Measurements from ENCODE around the gene RXRA.
A peak's percentile ranks its signal among the peaks of the same experiment; 100 is the strongest.

The RXRA gene

DNA sequence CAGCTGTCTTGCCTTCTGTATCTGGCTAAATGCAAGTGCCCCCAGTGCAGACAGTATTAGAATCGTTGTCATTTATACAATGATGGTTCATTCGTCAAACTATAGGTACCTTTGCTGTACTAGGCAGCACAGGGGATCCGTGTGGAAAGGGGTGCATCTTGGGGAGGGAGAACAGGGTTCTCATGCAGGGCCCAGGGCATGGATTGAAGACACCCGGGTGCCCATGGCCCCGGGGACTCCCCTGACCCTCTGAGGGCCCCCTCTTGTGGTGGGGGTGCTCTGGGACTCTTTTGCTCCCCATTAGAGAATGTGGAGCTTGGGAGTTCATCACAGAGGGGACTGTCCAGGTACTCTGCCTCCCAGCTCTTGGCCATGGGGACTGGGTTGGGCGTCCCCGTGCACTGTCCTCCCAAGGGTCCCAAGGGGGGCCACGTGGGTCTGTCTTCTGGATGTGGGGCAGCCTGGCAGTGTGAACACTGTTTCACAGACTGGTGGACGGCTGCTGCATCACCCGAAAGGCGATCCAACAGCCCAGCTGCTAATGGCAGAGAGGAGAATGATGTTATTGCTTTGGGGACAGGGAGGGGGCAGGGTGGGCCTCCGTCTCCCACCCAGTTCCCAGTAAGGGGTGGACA lies 36.9 kb upstream of the RXRA start:
- TF ChIP-seq GATA1 (IDR thresholded peaks at IDR 0.05; ENCODE audit: low read depth, low read length) (no peak), POLR2A (IDR thresholded peaks at IDR 0.05; ENCODE audit: low read length) (no peak)
- DNase-seq, result no peak

DNA sequence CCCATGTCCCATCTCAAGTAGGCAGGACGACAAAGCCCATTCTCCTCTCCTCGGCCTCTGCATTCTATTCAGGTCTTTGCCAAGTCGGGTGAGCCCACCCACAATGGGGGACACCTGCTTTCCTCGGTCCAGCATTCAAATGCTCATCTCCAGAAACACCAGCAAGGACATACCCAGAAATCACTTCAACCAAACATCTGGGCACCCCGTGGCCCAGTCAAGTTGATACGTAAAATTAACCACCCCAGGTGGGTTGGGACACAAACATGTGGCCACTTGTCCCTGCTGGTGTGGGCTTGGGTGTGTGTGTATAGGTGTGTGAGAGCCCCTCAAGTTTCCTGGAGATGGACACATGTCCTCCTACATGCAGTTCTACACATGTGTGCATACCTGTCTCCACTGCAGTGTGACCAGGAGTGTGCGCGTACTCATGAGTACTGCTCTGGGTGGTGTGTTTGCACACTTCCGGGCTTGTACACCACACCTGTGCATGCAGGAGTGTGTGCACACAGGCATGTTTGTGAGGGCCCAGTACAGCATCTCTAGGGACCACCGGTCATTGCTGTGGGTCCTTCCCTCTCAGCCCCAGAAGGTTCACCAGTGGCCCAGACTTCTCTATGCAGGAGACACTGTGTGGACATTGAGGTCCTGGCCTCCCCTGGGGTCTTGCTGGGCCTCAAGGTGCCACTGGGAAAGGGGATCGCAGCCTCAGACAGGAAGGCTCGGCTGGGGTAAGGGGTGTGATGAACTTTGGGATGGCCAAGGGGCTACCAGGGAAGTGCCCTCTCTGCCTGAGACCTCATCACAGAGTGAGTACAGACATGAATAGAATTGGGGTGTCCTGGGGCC lies 35.4 kb upstream of the RXRA start:
- DNase-seq, result no peak
- no peak for TF ChIP-seq POLR2A (IDR thresholded peaks at IDR 0.05; ENCODE audit: low read length)
- no peak for TF ChIP-seq GATA1 (IDR thresholded peaks at IDR 0.05; ENCODE audit: low read depth, low read length)

DNA sequence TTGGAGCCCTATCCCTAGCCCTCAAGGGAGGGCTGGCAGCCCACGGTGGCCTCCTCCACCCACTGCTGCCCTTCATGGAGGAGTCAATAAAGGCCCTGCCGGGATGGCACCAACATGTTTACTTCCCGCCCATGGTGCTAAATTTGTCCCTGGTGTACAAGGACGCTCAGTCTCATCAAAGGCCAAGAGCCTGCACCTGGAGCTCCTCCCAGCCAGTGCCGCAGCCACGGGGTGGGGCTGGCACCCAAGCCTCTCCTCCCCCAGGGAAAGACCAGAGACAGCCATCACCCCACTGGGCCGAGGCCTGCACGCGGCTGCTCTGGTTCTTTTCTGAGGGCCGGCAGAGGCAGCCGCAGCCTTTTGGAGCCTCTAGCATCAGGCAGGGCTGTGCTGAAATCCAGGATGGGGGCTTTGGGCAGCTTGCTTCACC lies 34.8 kb upstream of the RXRA start:
- no peak for DNase-seq
- TF ChIP-seq POLR2A (IDR thresholded peaks at IDR 0.05; ENCODE audit: low read length) (no peak), GATA1 (IDR thresholded peaks at IDR 0.05; ENCODE audit: low read depth, low read length) (no peak)

DNA sequence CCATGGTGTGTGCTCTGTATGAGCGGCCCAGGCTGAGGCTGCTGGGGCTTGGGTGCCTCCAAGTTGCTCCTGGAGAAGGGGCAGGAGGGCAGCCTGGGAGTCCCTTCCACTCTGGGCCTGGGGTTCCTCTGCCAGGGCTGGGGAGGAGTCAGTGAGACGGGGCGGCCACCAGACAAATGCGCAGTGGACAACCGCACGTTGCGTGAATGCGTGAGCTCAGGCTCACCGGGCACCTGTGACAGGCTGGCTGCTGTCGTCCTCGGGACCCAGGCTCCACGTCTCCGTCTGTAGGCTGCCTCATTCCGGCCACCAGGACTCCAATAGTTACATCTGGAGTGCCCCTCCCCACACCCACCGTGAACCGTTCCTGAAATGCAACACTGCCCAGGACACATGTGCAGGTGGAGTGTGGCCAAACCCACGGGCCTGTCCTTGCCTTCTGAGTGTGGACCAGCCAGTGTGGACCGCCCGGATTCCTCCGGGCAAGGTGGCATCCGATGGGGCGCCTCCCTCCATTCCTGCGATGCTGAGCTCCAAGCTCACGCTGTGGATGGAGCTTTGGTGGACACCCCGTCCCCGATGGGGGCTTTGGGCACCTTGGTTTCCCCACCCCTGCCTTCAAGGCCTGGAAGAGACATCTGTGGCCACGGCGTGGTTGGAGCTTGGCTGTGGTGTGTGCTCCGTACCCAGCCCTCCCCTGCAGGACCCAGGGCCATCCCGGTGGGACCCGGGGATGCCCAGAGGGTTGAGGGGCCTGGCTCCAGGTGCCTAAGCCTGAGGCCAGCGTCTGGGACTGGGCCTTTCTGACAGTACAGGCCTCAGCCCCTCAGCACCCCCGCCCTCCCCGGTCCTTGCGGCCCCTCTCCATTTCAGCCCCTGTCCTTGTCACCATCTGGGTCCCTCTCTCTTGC lies 34.0 kb upstream of the RXRA start:
- DNase-seq, result no peak
- no peak for TF ChIP-seq GATA1 (IDR thresholded peaks at IDR 0.05; ENCODE audit: low read depth, low read length)
- TF ChIP-seq POLR2A (IDR thresholded peaks at IDR 0.05; ENCODE audit: low read length), result no peak

DNA sequence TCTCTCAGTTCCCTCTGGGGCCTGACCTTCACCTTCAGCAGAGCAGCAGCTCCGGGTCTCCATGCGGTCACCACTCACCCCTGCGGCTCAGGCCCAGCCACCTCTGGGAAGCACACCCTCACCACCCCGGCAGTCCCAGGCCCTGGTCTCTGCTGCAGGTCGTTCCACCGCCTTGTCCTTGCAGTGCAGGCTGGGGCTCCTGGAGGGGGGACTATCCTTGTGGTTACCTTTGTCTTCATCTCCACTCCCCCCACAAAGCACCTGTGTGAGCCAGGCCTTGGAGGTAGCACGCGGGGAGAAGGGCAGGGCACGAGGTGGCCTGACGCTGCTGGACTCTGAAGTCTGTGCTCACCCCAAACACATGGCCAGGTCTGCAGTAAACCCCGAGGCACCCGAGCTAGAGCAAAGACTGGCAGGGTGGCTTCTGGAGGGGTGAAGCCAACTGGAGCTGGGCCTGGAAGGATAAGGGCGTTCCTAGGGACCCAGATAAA lies 33.2 kb upstream of the RXRA start:
- DNase-seq, result no peak
- no peak for TF ChIP-seq POLR2A (IDR thresholded peaks at IDR 0.05; ENCODE audit: low read length)
- no peak for TF ChIP-seq GATA1 (IDR thresholded peaks at IDR 0.05; ENCODE audit: low read depth, low read length)

DNA sequence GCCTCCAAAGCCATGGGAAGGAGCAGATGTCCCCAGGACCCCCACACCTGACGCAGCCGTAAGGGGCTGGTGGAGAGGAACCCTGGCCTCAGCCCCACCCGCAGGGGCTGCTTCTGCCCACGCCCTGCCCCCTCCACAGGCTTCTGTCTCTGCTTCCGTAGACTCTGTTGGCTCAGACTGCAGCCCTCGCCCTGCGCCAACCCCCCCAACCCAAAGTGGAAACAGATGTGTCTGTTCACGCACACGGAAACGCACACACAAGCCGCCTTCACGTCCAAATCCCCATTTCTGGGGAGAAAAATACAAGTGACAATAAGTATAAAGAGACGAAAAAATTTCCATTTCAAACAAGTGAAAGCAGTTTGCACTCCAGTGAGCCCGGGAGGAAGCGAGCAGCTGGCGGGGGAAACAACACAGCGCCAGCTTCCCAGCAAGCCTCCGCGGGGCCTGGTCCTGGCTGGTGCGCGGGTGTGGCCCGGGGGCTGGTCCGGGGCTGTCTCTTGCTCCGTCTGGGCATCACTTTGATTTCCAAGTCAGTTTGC lies 32.6 kb upstream of the RXRA start:
- no peak for DNase-seq
- TF ChIP-seq POLR2A (IDR thresholded peaks at IDR 0.05; ENCODE audit: low read length), result no peak
- TF ChIP-seq GATA1 (IDR thresholded peaks at IDR 0.05; ENCODE audit: low read depth, low read length), result no peak

DNA sequence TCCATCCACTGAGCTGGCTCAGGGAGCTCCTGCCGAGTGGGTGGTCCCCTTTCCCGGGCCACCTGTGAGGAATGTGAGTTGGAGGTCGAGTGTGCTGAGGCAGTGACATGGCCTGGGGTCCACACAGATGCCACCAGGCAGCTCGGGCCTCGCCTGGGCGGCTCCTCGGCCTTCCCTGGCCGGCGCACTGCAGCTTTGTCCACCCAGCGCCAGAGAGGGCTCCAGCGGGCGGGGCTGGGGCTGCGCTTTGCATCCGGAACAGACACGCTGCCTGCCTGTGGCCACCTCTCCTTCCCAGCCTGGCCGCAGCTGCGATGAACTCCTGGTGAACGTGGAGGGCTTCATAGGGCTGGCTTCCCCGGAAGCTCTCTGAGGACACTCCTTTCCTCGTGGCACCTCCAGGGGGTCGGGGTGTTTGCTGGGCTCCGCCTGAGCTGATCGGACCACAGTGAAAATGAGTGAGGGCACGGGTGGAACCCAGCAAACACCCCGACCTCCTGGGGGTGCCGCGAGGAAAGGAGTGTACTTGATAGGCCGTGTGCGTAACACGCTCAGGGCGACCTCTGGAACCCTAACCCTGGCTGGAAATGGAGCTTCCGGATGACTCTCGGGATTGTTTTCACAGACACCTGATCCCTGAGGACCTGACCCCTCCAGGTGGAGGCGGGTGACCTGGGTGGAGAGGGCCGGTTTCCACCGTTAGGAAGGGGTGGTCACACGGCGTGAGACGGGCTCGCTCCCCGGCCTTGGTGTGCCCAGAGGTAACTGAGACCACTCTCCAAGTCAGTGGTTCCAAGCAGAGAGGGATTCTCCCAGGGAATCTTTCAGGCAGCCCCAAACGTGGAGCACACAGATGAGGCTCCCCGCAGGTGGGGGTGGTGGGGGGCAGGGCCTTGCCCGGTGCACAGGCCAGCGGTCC lies 31.8 kb upstream of the RXRA start:
- no peak for DNase-seq
- TF ChIP-seq GATA1 (IDR thresholded peaks at IDR 0.05; ENCODE audit: low read depth, low read length), result no peak
- TF ChIP-seq POLR2A (IDR thresholded peaks at IDR 0.05; ENCODE audit: low read length), result no peak

DNA sequence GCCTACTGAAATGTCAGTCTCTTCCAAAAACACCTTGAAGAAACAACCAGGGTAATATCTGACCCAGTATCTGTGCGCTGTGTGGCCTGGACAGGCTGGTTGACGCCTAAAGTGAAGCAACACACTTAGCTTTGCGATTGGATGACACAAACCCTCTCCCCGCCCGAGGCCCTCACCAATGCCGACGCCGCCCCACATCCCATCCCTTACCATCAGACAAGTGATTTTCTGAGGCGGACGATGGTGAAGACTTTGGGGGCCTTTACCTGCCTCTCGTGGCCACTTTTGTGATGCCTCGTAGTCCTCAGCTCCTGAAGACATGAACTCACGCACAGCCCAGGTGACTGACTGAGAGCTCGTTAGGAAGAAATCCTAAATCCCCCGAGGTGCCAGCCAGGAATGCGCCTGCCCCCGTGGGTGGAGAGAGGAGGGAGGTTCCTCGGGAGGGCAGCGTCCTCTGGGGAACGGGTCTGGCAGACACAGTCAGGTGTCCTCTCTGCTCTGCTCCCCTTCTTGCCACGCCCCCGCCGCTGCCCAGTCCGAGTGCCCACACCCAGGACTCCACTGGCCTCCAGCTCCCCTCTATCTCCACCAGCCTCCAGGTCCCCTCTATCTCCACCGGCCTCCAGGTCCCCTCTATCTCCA lies 31.0 kb upstream of the RXRA start:
- peak in 1 of 2 experiments; percentile 9 for DNase-seq
- TF ChIP-seq POLR2A (IDR thresholded peaks at IDR 0.05; ENCODE audit: low read length) (no peak), GATA1 (IDR thresholded peaks at IDR 0.05; ENCODE audit: low read depth, low read length) (no peak)

DNA sequence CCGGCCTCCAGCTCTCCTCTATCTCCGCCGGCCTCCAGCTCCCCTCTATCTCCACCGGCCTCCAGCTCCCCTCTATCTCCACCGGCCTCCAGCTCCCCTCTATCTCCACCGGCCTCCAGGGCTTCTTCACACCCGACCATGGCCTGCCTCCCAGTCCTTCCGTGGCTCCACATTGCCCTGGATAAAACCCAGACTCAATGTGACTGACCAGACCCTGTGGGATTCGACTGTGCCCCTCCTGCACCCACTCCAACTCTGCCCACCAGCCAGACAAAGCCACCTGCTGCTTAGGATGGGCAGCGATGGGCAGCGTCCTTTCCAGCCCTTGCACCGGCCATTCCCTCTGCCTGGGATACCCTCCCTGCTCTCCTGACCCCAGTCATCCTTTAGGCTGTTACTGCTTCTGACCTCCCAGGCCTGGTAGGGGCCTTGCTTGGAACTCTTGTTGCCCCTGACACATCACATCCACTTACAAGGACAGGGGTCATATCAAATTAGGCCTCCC lies 30.5 kb upstream of the RXRA start:
- no peak for DNase-seq
- TF ChIP-seq GATA1 (IDR thresholded peaks at IDR 0.05; ENCODE audit: low read depth, low read length) (no peak), POLR2A (IDR thresholded peaks at IDR 0.05; ENCODE audit: low read length) (no peak)

DNA sequence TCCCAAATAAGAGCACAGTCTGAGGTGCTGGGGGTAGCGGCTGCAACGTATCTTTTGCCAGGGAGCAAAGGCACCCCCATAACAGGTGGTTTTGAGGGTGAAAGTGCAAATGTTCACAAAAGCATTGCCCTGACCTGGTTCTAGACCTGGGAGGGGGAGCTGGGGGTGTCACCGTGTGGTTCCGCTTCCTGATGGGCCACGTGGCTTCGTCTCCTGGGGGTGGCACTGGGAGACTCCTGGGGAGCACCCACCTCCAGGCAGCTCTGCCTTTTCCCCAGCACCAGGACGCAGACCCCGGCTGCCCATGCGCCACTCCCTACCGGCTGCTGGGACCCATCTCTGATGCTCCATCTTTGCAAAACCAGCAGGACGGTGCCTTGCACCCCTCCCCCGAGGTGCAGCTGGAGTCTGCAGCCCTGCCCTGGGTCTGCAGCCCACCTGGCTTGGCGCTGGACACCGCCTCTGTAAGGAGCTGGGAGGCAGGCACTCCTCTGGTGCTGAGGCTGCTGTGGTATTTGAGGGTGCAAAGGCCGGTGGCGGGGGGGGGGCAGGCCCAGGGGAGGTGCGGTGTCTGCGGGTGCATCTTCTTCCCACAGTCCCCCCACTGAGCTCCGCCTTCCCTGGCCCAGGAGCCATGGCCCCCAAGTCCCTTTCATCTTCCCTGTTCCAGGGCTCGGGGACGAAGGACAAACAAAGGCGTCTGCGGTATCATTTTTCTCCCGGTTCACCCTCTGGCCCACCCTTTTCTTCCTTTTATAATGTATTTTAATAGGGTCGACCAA lies 29.8 kb upstream of the RXRA start:
- TF ChIP-seq POLR2A (IDR thresholded peaks at IDR 0.05; ENCODE audit: low read length) (no peak), GATA1 (IDR thresholded peaks at IDR 0.05; ENCODE audit: low read depth, low read length) (no peak)
- no peak for DNase-seq

DNA sequence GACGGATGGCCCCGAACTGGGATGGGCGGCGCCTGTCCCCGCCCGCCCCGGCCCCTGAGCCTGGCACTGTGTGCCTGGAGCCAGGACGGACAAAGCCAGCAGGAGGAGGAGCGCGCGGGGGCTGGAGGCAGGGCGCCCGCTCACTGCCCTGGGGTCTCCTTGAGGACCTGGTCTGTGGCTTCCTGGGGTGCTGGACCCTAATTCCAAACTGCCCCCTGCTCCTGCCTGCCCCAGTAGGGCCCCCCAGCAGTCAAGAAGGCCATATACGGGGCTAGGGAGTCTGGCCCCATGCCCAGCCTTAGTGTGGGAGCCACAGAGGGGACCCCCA lies 29.2 kb upstream of the RXRA start:
- no peak for DNase-seq
- TF ChIP-seq GATA1 (IDR thresholded peaks at IDR 0.05; ENCODE audit: low read depth, low read length) (no peak), POLR2A (IDR thresholded peaks at IDR 0.05; ENCODE audit: low read length) (no peak)
